ENCODE data around the gene PLXNA4.

Gene PLXNA4

GRCh38 chr7:132328760-132329159 lies 247.5 kb downstream of the PLXNA4 start:
- no peak for DNase-seq (ENCODE audit: low read depth)
- no peak for TF ChIP-seq CTCF (IDR thresholded peaks at IDR 0.05; ENCODE audit: insufficient read depth, low read depth, low read length, missing control alignments)

GRCh38 chr7:132328047-132328620 lies 248.1 kb downstream of the PLXNA4 start:
- no peak overlapping the region for H3K4me3 ChIP-seq (ENCODE audit: low read depth, low read length)
- DNase-seq (ENCODE audit: low read depth), result no peak
- TF ChIP-seq CTCF (IDR thresholded peaks at IDR 0.05; ENCODE audit: insufficient read depth, low read depth, low read length, missing control alignments), result no peak

More at GRCh38 chr7:132328760-132329159, 247.5 kb downstream of the PLXNA4 start:
- no peak overlapping the region for H3K4me3 ChIP-seq (ENCODE audit: low read depth, low read length)

DNA sequence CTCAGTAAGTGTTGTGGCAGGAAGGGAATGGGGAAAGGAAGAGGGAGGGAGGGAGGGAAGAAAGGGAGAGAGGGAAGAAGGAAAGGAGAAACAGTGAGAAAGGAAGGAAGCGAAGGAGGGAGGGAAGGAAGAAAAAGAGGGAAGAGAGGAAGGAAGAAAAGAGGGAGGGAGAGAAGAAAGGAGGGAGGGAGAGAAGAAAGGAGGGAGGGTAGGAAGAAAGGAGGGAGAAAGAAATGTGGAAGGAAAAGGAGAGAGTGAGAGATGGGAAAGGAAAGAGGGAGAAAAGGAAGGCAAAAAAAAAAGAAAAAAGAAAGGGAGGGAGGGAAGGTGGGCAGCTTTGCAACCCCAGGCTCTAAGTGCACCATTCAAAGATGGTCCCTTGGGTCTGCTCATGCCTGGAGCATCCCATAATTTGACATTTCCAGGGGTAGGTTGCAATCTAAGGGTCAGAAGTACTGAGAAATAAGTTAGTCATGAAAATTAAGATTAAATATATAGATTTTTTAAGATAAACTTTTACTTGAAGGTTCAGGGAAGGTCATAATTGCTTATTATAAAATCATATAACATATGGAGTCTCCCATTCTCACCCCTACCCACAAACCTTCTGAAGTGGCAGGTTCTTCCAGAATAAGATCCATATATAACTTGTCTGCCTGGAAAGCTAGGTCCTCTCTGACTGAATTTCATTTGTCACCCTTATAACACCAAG lies 249.2 kb downstream of the PLXNA4 start:
- H3K4me3 ChIP-seq (ENCODE audit: low read depth, low read length), result no peak overlapping the region
- DNase-seq (ENCODE audit: low read depth), result no peak
- no peak for TF ChIP-seq CTCF (IDR thresholded peaks at IDR 0.05; ENCODE audit: insufficient read depth, low read depth, low read length, missing control alignments)

DNA sequence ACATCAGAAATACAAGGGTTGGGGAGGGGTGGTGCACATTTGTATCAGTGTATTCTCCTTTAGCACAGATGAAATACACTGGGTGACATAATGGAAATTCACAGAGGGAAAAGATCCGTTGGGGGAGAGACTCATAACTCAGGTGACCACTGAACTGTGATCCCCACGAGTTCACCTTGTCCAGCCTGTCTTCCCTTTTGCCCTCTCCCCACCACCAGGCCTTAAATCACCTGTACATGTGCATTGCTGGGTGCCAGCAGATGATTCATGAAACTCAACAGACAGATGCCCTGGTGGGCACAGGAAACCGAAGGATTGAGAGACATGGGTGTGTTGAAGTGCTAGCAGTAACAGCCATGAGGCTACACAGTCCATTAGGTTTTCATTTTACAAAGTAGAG lies 253.3 kb downstream of the PLXNA4 start:
- H3K4me3 ChIP-seq (ENCODE audit: low read depth, low read length), result no peak overlapping the region
- no peak for TF ChIP-seq CTCF (IDR thresholded peaks at IDR 0.05; ENCODE audit: insufficient read depth, low read depth, low read length, missing control alignments)
- DNase-seq (ENCODE audit: low read depth), result no peak

DNA sequence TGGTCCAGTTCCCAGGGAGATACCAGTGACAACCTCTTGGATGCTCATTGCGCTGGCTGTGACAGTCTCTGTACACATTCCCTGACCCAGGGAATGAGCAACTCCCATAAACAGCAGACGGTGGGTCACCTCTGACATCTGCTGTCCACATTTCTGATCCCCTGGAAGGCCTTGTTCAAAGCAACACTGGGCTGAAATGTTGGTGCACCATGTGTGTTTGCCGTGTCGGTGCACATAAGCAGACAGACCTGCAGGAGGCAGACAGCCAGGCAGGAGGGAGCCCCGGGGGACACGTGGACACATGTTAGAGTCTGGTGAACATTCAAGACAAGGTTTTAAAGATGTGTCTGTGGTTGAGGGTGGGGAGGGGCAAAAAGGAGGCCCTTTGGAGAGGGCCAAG lies 254.9 kb downstream of the PLXNA4 start:
- no peak for TF ChIP-seq CTCF (IDR thresholded peaks at IDR 0.05; ENCODE audit: insufficient read depth, low read depth, low read length, missing control alignments)
- no peak for DNase-seq (ENCODE audit: low read depth)
- no peak overlapping the region for H3K4me3 ChIP-seq (ENCODE audit: low read depth, low read length)

DNA sequence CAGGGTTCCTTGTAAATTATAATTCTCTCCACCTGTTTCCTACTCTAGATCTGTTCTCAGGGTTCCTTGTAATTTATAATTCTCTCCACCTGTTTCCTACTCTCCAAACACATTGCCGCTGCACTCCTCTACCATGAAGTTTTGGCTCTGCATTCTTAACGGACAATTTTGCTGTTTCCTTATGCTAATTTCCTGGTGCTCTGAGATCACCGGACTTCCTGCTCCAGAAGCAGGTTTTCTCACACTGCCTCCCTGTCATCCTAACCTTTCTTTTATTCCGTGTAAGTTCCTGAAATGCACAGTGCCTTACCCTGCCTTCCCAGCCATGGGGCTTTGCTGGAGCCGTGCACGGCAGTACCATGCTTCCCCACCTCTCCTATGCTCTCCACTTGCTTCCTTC lies 256.8 kb downstream of the PLXNA4 start:
- no peak for TF ChIP-seq CTCF (IDR thresholded peaks at IDR 0.05; ENCODE audit: insufficient read depth, low read depth, low read length, missing control alignments)
- no peak for DNase-seq (ENCODE audit: low read depth)
- no peak overlapping the region for H3K4me3 ChIP-seq (ENCODE audit: low read depth, low read length)

Data from GM12865 (cell line).